Upper lobe of left lung (tissue), 4 donors: ENCODE results near the gene GCNT1.
"Not testable (repeated sequence)": the region's sequence is repeated elsewhere in the genome, so short reads cannot be mapped to it uniquely, and the experiment has no call there.

Source experiments
- CTCF ChIP-seq, 6 experiments: fragments of 450-650 bp in 4 of 6; fragments of 200-600 bp in 2 of 6; sonication (generic) in 2 of 6; IDR thresholded peaks; one replicate each; pipeline ENCODE4 v1.5.1; 2016 to 2019; ENCODE audit warnings: antibody characterized with exemption in 6 of 6
- POLR2A ChIP-seq, 4 donors: fragments of 450-650 bp; IDR thresholded peaks; one replicate each; pipeline ENCODE4 v1.5.1; 2016 to 2017; ENCODE audit warnings: antibody characterized with exemption in 4 of 4, mild to moderate bottlenecking in 2 of 4
- POLR2AphosphoS5 ChIP-seq, 2 donors: sonication (generic); formaldehyde crosslinking; IDR thresholded peaks; one replicate each; pipeline ENCODE4 v1.5.1; 2017; ENCODE audit warnings: antibody characterized with exemption in 2 of 2

DNA sequence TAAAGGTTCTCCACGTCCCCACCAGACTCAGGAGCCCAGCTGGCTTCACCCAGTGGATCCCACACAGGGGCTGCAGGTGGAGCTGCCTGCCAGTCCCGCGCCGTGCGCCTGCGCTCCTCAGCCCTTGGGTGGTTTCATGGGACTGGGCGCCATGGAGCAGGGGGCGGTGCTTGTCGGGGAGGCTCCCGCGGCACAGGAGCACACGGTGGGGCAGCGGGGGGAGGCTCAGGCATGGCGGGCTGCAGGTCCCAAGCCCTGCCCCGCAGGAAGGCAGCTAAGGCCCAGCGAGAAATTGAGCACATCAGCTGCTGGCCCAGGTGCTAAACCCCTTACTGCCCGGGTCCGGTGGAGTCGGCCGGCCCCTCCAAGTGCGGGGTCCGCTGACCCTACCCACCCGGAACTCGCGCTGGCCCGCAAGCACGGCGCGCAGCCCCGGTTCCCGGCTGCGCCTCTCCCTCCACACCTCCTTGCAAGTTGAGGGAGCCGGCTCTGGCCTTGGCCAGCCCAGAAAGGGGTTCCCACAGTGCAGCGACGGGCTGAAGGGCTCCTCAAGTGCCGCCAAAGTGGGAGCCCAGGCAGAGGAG, 64.7 kb downstream of the GCNT1 start:
- not testable (repeated sequence) for TF ChIP-seq CTCF, POLR2A, POLR2AphosphoS5 (IDR thresholded peaks at IDR 0.05)
